Lower leg skin (tissue), 4 donors: ENCODE results near the gene ELFN1. TPM values are rescaled to one million over a fixed set of nuclear protein-coding genes. Genes with fewer than 3 reads are reported as not detected.
A peak's percentile ranks its signal among the peaks of the same experiment; 100 is the strongest.

Experiments
- DNase-seq, 2 donors: peaks; one replicate each; pipeline ENCODE4 v3.0.0-alpha.2; 2019; ENCODE audit warnings: low spot score in 2 of 2
- H3K4me3 ChIP-seq: fragments of 200-600 bp; sonication (generic); 2 replicates; pipeline ENCODE4 v1.5.1; 2017; ENCODE audit warnings: mild to moderate bottlenecking, low read depth; ENCODE audit not compliant: poor library complexity, severe bottlenecking
- POLR2A ChIP-seq, 2 donors: fragments of 450-650 bp; IDR thresholded peaks; one replicate each; pipeline ENCODE4 v1.6.1; 2016 to 2017; ENCODE audit warnings: antibody characterized with exemption in 2 of 2, mild to moderate bottlenecking in 1 of 2, moderate library complexity in 1 of 2
- WGBS, 2 donors: methylation state at CpG; one replicate each; pipeline ENCODE4 v1.1.5; 2018; 5-methylcytosine and 5-hydroxymethylcytosine counted together
- intact Hi-C: fragments of 100-400 bp; cut with DNase I; formaldehyde crosslinking; loops from one replicate; pipeline ENCODE4 v1.15.0; 2023; ENCODE audit warnings: low total_unique reads
- total RNA-seq, 4 donors: library from RNA; depleted of rRNA; stranded (reverse); fragments of >200 nt; gene quantifications; one replicate each; pipeline ENCODE4 v1.1.0, GENCODE V29; 2016
- TF ChIP-seq, protein P1 (sequence below), 3 donors: fragments of 450-650 bp; IDR thresholded peaks; one replicate each; pipeline ENCODE4 v1.5.1; 2016; ENCODE audit warnings: antibody characterized with exemption in 3 of 3, mild to moderate bottlenecking in 3 of 3, moderate library complexity in 2 of 3

ELFN1 gene
- total RNA-seq = 1 to 10 TPM; 1.2 to 2.6 (median 1.8) TPM

DNA sequence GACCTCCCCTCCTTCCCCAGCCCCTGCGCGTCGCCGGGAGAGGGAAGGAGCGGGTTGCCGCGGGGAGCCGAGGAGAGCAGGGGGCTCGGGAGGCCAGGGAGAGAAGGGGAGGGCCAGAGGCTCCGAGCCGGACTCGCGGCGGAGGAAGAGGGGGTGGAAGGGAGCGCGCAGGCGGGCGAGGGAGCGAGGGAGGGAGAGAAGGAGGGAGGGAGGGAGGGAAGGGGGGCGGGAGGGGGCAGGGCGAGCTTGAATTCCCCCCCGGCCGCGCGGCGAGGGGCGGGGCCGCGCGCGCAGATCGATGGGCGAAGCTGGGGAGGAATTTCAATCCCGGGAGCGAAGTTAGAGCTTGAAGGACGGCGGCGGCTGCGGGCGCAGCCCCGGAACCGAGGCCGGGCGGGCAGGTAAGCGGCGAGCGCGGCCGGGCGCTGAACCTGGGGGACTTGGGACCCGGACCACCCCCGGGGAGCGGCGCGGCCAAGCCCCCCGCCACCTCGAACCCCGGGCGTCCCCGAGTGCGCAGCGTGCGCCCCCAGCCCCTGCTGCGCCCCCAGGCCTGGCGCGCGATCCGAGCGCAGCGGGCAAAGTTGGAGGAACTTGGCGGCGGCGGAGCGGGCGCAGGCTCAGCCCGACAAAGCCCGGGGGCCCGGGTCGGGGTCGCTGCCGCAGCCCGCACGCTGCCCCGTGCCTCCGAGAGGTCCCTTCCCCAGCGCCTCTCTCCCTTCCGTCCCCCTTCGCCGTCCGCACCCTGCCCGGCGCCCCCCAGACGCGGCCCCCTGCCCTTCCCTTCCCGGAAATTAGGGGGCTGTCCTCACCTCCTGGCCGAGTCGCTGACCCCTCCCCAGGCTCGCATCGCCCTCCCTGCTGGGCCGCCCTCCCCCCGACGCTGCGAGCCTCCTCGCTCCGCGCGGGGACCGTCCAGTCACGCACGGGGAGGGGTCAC, at the start of gene ELFN1:
Gene ELFN1, plus strand, starts transcription at position 324 of the 940 bp plus-strand sequence. CDS start 74,320 bp downstream, outside the sequence.
- 0 to 1% methylated on average over 61 to 71 of the region's 110 CpGs for whole genome bisulfite sequencing, 2 donors
- H3K4me3 ChIP-seq = no peak within 1 kb of the TSS
- DNase-seq = peak in 1 of 2 donors; percentile 83
- intact Hi-C loops = loop anchor here (10.0 kb wide), 1 partner anchor 545 kb away; no protein-coding TSS in a partner anchor
- TF ChIP-seq POLR2A (IDR thresholded peaks at IDR 0.05) = no peak
- TF ChIP-seq, protein P1, sequence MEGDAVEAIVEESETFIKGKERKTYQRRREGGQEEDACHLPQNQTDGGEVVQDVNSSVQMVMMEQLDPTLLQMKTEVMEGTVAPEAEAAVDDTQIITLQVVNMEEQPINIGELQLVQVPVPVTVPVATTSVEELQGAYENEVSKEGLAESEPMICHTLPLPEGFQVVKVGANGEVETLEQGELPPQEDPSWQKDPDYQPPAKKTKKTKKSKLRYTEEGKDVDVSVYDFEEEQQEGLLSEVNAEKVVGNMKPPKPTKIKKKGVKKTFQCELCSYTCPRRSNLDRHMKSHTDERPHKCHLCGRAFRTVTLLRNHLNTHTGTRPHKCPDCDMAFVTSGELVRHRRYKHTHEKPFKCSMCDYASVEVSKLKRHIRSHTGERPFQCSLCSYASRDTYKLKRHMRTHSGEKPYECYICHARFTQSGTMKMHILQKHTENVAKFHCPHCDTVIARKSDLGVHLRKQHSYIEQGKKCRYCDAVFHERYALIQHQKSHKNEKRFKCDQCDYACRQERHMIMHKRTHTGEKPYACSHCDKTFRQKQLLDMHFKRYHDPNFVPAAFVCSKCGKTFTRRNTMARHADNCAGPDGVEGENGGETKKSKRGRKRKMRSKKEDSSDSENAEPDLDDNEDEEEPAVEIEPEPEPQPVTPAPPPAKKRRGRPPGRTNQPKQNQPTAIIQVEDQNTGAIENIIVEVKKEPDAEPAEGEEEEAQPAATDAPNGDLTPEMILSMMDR (IDR thresholded peaks at IDR 0.05) = no peak

DNA sequence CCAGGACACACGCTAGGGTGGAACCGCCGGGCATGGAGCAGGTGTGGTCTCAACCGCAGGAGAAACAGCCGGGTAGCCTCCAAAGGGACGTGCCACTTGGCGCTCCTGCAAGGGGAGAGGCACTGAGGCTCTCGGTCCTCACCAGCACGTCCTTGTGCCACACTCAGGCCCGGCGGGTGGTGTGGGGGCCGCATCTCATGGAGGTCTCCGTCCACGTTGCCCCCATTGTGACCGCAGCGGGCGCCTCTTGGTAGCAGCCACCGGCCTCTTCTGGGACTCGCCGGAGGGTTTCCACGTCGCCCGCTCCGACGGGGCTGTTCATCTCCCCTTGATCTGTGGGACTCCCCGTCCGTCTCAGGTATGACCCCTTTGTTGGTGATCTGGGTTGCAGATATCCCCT, 49.2 kb upstream of the ELFN1 start:
- no peak for TF ChIP-seq POLR2A (IDR thresholded peaks at IDR 0.05)
- TF ChIP-seq, protein P1 (IDR thresholded peaks at IDR 0.05) = no peak
- 75 to 82% methylated on average over 23 to 27 of the region's 27 CpGs for WGBS, 2 donors
- no peak overlapping the region for H3K4me3 ChIP-seq
- DNase-seq = no peak
- intact Hi-C loops = no loop called here

DNA sequence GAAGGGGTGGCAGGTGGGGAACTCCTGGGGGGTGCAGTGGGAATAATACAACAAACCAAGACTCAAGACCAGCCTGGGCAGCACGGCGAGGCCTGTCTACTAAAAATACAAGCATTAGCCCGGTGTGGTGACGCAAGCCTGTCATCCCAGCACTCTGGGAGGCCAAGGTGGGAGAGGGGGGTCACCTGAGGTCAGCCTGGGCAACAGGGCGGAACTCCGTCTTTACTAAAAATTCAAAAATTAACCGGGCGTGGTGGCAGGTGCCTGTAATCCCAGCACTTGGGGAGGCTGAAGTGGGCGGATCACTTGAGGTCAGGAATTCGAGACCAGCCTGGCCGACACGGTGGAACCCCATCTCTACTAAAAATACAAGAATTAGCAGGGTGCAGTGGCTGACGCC, 48.4 kb upstream of the ELFN1 start:
- intact Hi-C loops = no loop called here
- no peak for DNase-seq
- no peak for TF ChIP-seq POLR2A (IDR thresholded peaks at IDR 0.05)
- TF ChIP-seq, protein P1 (IDR thresholded peaks at IDR 0.05) = no peak
- whole genome bisulfite sequencing, 2 donors = 90 to 94% methylated on average over 13 of the region's 13 CpGs
- no peak overlapping the region for H3K4me3 ChIP-seq

DNA sequence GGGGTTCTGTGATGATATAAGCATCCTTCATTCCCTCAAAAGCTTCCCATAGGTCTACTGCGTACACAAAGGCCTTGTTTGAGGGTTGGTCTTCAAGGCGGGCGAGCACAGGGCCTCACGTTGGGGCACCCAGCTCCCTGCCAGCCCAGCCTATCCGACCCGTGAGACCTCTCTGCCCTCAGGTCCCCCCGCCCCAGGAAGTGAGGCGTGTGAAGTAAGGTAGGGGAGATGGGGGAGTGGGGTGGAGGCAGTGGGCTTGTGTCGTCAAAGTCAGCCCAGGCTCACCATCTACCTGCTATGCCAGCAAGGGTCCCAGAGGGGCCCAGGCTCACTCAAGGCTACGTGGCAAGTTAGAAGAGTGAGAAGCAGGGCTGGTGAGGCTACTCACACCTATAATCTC, 47.6 kb upstream of the ELFN1 start:
- DNase-seq = no peak
- intact Hi-C loops = no loop called here
- no peak overlapping the region for H3K4me3 ChIP-seq
- 85 to 93% methylated on average over 10 of the region's 10 CpGs for WGBS, 2 donors
- TF ChIP-seq, protein P1 (IDR thresholded peaks at IDR 0.05) = no peak
- no peak for TF ChIP-seq POLR2A (IDR thresholded peaks at IDR 0.05)

DNA sequence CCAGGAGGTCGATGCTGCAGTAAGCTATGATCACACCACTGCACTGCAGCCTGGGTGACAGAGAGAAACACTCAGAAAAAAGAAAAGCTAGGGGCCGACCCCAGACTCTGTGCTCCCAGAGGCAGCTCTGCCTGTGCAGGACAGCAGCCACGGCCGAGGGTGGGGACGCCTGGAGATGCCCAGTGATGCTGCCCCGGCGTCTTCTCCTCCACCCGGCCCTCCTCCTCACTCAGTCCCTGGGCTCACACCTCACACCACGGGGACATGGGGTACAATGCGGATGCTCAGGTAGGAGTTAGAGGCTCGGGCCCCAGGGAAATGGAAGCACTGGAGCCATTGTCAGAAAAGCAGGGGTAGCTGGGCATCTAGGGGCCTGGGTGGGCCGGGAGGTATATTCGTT, 46.3 kb upstream of the ELFN1 start:
- no peak for TF ChIP-seq POLR2A (IDR thresholded peaks at IDR 0.05)
- TF ChIP-seq, protein P1 (IDR thresholded peaks at IDR 0.05) = no peak
- DNase-seq = no peak
- intact Hi-C loops = no loop called here
- H3K4me3 ChIP-seq = no peak overlapping the region
- WGBS, 2 donors = 77 to 82% methylated on average over 13 of the region's 13 CpGs
